Epithelial cell of esophagus (primary cell): ENCODE measurements around the gene NLGN1.

ENCODE experiments used
- DNase-seq: peaks from one replicate; pipeline ENCODE4 v3.0.0; 2010; ENCODE audit warnings: low read depth
- H3K4me3 ChIP-seq: 2 replicates; pipeline ENCODE4 v1.5.1; 2011; ENCODE audit warnings: mild to moderate bottlenecking, low read length, control low read depth
- TF ChIP-seq, protein P1 (sequence below): IDR thresholded peaks from 2 replicates; pipeline ENCODE4 v1.5.1; 2011; ENCODE audit warnings: low read depth, mild to moderate bottlenecking, low read length, control low read depth, inconsistent platforms; ENCODE audit not compliant: insufficient read depth; ENCODE audit errors: missing control alignments

The NLGN1 gene

DNA sequence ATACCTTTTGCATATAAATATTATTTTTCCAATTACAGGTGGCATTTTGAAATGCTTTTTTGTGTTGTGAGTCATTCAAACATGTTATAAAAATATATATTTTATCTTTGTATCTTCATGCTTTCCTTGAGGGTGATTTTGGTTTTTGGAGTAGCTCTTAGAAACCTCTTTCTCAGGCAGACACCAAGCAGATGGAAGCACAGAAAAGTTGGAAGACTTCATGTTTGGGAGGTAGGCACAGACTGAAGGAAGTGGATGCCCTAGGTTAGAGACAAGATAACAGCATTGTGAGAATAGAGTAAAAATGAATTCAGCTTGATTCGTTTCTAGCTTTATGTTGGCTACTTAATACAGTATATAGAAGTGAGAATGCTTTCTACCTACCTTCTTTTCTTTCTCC, 338.3 kb downstream of the NLGN1 start:
- no peak for DNase-seq
- TF ChIP-seq, protein P1, sequence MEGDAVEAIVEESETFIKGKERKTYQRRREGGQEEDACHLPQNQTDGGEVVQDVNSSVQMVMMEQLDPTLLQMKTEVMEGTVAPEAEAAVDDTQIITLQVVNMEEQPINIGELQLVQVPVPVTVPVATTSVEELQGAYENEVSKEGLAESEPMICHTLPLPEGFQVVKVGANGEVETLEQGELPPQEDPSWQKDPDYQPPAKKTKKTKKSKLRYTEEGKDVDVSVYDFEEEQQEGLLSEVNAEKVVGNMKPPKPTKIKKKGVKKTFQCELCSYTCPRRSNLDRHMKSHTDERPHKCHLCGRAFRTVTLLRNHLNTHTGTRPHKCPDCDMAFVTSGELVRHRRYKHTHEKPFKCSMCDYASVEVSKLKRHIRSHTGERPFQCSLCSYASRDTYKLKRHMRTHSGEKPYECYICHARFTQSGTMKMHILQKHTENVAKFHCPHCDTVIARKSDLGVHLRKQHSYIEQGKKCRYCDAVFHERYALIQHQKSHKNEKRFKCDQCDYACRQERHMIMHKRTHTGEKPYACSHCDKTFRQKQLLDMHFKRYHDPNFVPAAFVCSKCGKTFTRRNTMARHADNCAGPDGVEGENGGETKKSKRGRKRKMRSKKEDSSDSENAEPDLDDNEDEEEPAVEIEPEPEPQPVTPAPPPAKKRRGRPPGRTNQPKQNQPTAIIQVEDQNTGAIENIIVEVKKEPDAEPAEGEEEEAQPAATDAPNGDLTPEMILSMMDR = no peak
- no peak overlapping the region for H3K4me3 ChIP-seq

DNA sequence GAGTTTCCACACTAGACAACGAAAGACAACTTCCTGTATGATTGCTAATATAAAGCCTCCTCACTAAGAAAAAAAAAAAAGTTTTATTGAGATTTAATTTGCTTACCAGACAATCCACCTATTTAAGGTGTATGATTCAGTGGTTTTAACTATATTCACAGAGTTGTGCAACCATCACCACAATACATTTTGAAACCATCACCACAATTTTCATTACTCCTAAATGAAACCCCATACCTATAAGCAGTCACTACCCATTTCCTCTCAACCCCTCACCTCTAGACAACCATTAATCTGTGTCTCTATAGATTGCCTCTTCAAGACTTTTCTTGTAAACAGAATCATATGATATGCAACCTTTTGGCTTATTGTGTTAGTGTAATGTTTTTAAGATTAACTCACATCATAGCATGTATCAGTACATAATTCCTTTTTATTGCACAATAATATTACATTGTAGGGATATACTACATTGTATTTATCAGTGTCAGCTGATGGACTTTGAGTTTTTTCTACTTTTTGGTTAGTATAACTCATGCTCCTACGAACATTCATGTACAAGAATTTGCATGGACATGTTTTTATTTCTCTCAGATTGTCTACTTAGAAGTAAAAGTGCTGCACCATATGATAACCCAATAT, 339.7 kb downstream of the NLGN1 start:
- peak; percentile 77 for DNase-seq
- no peak overlapping the region for H3K4me3 ChIP-seq
- TF ChIP-seq, protein P1 = no peak

DNA sequence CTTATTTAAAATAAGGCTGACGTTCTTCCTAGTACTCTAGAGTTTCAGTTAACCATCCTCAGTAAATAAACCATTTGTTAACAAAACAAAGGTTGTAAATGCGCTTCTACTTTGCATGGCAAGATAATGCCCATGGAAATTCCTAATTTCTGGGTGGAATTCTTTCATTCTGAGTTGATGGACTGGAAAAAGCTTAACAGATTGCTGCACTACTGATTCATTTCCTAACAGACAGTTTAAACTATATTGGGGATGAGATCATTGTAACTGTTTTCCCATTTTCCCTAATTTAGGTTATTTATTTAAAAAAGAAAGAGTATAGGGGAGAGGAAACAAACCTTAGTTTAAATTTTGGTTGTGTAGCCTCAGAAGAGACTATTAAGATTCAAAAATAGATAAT, 342.2 kb downstream of the NLGN1 start:
- TF ChIP-seq, protein P1 = no peak
- no peak for DNase-seq
- no peak overlapping the region for H3K4me3 ChIP-seq

DNA sequence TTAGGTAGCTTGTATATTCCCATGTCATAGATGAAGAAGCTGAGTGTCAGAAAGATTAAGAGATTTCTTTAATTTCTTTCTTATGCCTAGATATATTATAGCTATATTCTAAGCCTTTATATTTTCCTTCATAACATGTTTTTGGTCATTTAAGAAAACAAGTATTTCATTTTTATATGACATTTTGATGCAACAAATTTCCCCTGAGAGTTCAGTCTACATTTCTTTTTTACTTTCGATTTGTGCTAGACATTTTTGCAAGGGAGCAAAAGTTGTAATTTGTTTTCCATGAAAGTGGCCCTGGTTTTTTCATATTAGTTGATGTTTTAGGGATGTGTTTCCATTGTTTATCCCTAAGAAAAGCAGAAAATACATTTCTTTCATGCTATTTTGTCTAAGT, 344.9 kb downstream of the NLGN1 start:
- no peak for DNase-seq
- TF ChIP-seq, protein P1 = no peak
- no peak overlapping the region for H3K4me3 ChIP-seq

DNA sequence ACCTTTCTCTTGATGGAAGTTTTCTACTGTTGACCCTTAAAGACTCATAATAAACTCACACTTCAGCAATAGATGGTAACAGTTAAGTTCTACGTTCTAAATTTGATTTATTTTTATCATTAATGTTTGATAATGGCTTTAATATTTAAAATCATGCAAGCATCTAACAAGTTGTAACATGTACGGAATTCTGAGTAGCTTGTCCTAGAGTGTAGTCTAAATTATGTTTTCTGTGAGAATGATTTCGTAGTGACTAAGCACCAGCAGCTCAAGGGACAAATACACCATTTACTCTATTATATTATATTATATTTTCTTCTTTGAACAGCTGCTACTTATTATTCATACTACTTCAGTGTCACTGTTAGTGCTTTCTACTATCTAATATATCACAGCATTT, 345.6 kb downstream of the NLGN1 start:
- no peak overlapping the region for H3K4me3 ChIP-seq
- peak; percentile 70 for DNase-seq
- TF ChIP-seq, protein P1 = no peak

DNA sequence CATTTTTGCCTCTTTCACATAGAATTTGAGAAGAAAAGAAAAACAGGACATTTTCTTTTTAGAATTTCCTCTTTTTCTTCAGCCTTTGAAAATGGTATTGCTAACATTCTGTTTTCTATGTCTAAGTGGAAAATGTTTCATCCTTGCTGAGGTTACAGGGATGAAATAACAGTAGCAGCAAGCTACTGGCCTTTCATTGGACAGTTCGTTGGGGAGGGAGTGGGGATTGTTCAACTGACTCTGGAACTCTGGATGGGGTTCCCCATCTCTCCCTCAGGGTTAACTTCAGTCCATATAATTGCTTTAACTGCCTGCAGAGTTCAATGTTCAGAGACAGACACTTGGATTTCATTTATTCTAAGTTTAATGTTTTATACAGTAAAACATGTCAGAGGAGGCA, 346.0 kb downstream of the NLGN1 start:
- DNase-seq = no peak
- TF ChIP-seq, protein P1 = no peak
- no peak overlapping the region for H3K4me3 ChIP-seq

DNA sequence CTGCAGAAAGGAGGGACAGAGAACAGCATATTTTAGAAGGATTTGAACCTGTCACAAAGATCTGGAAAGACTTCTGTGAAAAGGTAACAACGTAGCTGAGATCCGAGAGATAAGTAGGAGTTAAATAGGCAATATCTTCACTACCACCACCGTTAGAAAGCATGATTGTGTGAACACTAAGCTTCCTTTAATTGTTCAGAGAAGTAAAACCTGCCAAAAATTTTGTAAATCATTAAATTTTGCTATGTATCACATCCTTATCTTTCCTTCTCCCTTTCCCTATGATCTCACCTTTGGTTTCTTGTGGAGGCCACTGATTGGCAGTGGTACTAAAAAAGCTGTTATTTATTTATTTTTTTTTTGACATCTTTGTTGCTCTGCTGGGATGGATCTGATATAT, 346.9 kb downstream of the NLGN1 start:
- H3K4me3 ChIP-seq = no peak overlapping the region
- DNase-seq = no peak
- TF ChIP-seq, protein P1 = no peak
